NCI-H1092 treated with DMSO at 0.1 percent for 48 hours (cell line): Measurements from ENCODE around the gene IFRD2.
"Not testable (repeated sequence)": the region's sequence is repeated elsewhere in the genome, so short reads cannot be mapped to it uniquely, and the experiment has no call there.

ENCODE experiments used
- DNase-seq: peaks from one replicate; lab custom pipeline; 2025; lab: John Stamatoyannopoulos, UW

IFRD2 gene

GRCh38 chr3:50286322-50287227, 5.7 kb downstream of the IFRD2 start:
- no peak for DNase-seq

- DNase-seq: not testable (repeated sequence)
Observed at GRCh38 chr3:50284121-50284520, 8.1 kb downstream of the IFRD2 start.

- no peak for DNase-seq
Observed at GRCh38 chr3:50279255-50280016, 12.8 kb downstream of the IFRD2 start.

GRCh38 chr3:50278880-50279224, 13.4 kb downstream of the IFRD2 start, which contains the start of gene LSMEM2:
Gene LSMEM2, plus strand, starts transcription at chr3:50279087. Its CDS starts 27 bp downstream, at chr3:50279114.
- DNase-seq: no peak

GRCh38 chr3:50278123-50278879, 13.9 kb downstream of the IFRD2 start:
- DNase-seq: no peak

- DNase-seq: no peak
Observed at GRCh38 chr3:50276762-50277101, 15.5 kb downstream of the IFRD2 start.

GRCh38 chr3:50275996-50276761, 16.1 kb downstream of the IFRD2 start:
- DNase-seq: no peak

- no peak for DNase-seq
Observed at GRCh38 chr3:50275141-50275995, 16.9 kb downstream of the IFRD2 start.

GRCh38 chr3:50274371-50275104, 17.7 kb downstream of the IFRD2 start:
- peak; percentile 5 for DNase-seq

GRCh38 chr3:50273689-50274065, 18.6 kb downstream of the IFRD2 start:
- no peak for DNase-seq

- peak; percentile 46 for DNase-seq
Observed at GRCh38 chr3:50272911-50273688, 19.1 kb downstream of the IFRD2 start.

GRCh38 chr3:50272538-50272910, 19.7 kb downstream of the IFRD2 start:
- not testable (repeated sequence) for DNase-seq

GRCh38 chr3:50271314-50271936, 20.8 kb downstream of the IFRD2 start:
- DNase-seq: no peak

- DNase-seq: no peak
Observed at GRCh38 chr3:50270422-50271224, 21.6 kb downstream of the IFRD2 start.

GRCh38 chr3:50269977-50270413, 22.2 kb downstream of the IFRD2 start:
- DNase-seq: no peak

GRCh38 chr3:50269460-50269859, 22.8 kb downstream of the IFRD2 start:
- no peak for DNase-seq

GRCh38 chr3:50268703-50269451, 23.4 kb downstream of the IFRD2 start, which contains the start of gene SEMA3B:
Gene SEMA3B, plus strand, starts transcription at chr3:50269147. Its CDS starts 94 bp downstream, at chr3:50269241.
- no peak for DNase-seq
